Lung (tissue), 12 donors: Measurements from ENCODE around the gene TWIST2. TPM values are rescaled to one million over a fixed set of nuclear protein-coding genes. Genes with fewer than 3 reads are reported as not detected.

Experiments
- ATAC-seq: fragments of 200-7000 bp; cut with Tn5 transposase; one replicate; pipeline ENCODE4 v1.9.1; 2020; ENCODE audit warnings: moderate number of reproducible peaks; ENCODE audit not compliant: insufficient read depth, low FRiP score
- DNase-seq, 3 donors: peaks; one replicate each; pipeline ENCODE4 v3.0.0-alpha.2; 2013 to 2017
- H3K27ac ChIP-seq, 2 donors: one replicate each; pipeline ENCODE4 v1.5.1; 2013; ENCODE audit warnings: mild to moderate bottlenecking in 2 of 2, moderate library complexity in 2 of 2, control low read depth in 1 of 2, inconsistent platforms in 1 of 2, low read depth in 1 of 2, low read length in 1 of 2
- H3K27me3 ChIP-seq, 3 donors: one replicate each; pipeline ENCODE4 v1.5.1; 2013; ENCODE audit warnings: low read length in 2 of 3; ENCODE audit not compliant: control insufficient read depth in 3 of 3, insufficient read depth in 3 of 3
- H3K36me3 ChIP-seq, 4 donors: one replicate each; pipeline ENCODE4 v1.5.1; 2013; ENCODE audit warnings: low read length in 4 of 4, mild to moderate bottlenecking in 1 of 4, moderate library complexity in 1 of 4; ENCODE audit not compliant: control insufficient read depth in 4 of 4, insufficient read depth in 4 of 4
- H3K4me1 ChIP-seq, 5 donors: one replicate each; pipeline ENCODE4 v1.5.1; 2013; ENCODE audit warnings: low read length in 5 of 5, mild to moderate bottlenecking in 2 of 5, moderate library complexity in 1 of 5; ENCODE audit not compliant: control insufficient read depth in 5 of 5, insufficient read depth in 5 of 5
- H3K4me3 ChIP-seq: one replicate; pipeline ENCODE4 v1.5.1; 2013; ENCODE audit warnings: mild to moderate bottlenecking, control low read depth, moderate library complexity
- H3K9ac ChIP-seq, 2 donors: one replicate each; pipeline ENCODE4 v1.5.1; 2013; ENCODE audit warnings: low read length in 2 of 2, control low read depth in 1 of 2; ENCODE audit not compliant: insufficient read depth in 1 of 2
- H3K9me3 ChIP-seq, 4 donors: one replicate each; pipeline ENCODE4 v1.5.1; 2013; ENCODE audit warnings: low read length in 3 of 4, mild to moderate bottlenecking in 1 of 4, moderate library complexity in 1 of 4; ENCODE audit not compliant: control insufficient read depth in 4 of 4, insufficient read depth in 3 of 4
- WGBS, 2 donors: extraction: QIAGEN DNeasy Blood & Tissue Kit; methylation state at CpG; one replicate each; pipeline ENCODE4 v1.1.7; 2013; 5-methylcytosine and 5-hydroxymethylcytosine counted together
- polyA plus RNA-seq, 2 donors: library from polyadenylated mRNA; stranded (reverse); fragments of 200-250 nt; gene quantifications; one replicate each; pipeline ENCODE4 v1.2.1, GENCODE V29; 2013
- total RNA-seq, 2 donors: library from RNA; depleted of rRNA in 1 of 2; stranded (reverse); fragments of >200 nt in 1 of 2; gene quantifications; one replicate each; pipeline ENCODE4 v1.2.1, GENCODE V29; 2014 to 2021
- TF ChIP-seq, protein P1 (sequence below): IDR thresholded peaks from 2 replicates; pipeline ENCODE4 v1.5.1; 2012; ENCODE audit warnings: mild to moderate bottlenecking; ENCODE audit errors: control extremely low read depth, extremely low read depth
- donor health status: control.
- donor health status: control.
- donor health status: Bipolar disorder and iron deficiency.
- donor health status: healthy.
- donor health status: DM: yes; HTN: yes; CAD: no.

Gene TWIST2
- total and polyA plus RNA-seq, 4 donors = 10.1 to 14.8 (median 11.7) TPM

DNA sequence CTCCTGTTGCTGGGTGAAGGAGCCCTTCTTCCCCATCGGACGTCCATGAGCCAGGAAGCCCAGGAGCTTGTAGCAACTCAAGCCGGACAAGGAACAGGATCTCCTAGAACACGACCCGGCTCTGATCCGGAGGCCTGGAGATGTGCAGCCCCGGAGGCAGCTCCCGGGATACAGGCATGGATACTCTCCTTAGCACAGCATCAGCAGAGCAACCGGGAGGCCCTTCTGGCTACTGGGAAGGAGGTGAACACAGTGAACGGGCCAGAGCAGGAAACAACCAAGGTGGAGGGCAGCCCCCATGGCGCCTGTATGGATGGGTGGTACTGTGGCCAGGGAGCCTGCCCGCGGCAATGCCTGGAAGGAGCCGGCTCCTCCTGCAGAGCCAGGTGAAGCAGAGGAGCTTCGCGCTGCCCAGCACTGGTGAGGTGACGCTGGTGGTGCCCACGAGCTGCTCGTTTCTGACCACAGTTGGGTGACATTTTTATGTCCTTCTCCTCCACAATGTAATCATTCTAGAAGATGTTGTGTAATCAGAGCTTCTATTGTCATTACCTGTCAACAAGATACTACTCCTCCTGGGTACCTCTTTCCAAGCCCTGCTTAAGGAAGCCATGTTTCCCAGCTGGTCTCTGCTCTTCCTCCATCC is 94.3 kb downstream of the TWIST2 start:
- ATAC-seq (no peak), DNase-seq (no peak)
- Histone ChIP-seq H3K9ac (no peak overlapping the region), H3K4me1 (peaks cover 0 to 6% (median 0%) of the 10 kb centered on the region in 5 donors), H3K9me3 (no peaks in the 10 kb centered on the region), H3K36me3 (no peaks in the 10 kb centered on the region), H3K27ac (no peak overlapping the region), H3K4me3 (no peak overlapping the region), H3K27me3 (no peaks in the 10 kb centered on the region)
- TF ChIP-seq, protein P1, sequence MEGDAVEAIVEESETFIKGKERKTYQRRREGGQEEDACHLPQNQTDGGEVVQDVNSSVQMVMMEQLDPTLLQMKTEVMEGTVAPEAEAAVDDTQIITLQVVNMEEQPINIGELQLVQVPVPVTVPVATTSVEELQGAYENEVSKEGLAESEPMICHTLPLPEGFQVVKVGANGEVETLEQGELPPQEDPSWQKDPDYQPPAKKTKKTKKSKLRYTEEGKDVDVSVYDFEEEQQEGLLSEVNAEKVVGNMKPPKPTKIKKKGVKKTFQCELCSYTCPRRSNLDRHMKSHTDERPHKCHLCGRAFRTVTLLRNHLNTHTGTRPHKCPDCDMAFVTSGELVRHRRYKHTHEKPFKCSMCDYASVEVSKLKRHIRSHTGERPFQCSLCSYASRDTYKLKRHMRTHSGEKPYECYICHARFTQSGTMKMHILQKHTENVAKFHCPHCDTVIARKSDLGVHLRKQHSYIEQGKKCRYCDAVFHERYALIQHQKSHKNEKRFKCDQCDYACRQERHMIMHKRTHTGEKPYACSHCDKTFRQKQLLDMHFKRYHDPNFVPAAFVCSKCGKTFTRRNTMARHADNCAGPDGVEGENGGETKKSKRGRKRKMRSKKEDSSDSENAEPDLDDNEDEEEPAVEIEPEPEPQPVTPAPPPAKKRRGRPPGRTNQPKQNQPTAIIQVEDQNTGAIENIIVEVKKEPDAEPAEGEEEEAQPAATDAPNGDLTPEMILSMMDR = no peak
- 88 to 91% methylated on average over 19 of the region's 19 CpGs for WGBS, 2 donors

- no peak for DNase-seq
- Histone ChIP-seq H3K27ac (no peak overlapping the region), H3K9me3 (no peaks in the 10 kb centered on the region), H3K9ac (no peak overlapping the region), H3K4me1 (peaks cover 0 to 6% (median 0%) of the 10 kb centered on the region in 5 donors), H3K4me3 (no peak overlapping the region), H3K36me3 (no peaks in the 10 kb centered on the region), H3K27me3 (no peaks in the 10 kb centered on the region)
- TF ChIP-seq, protein P1 = no peak
- 59 to 79% methylated on average over 13 of the region's 13 CpGs for WGBS, 2 donors
- ATAC-seq = no peak
Observed at GRCh38 chr2:238942726-238943300, 94.9 kb downstream of the TWIST2 start.

GRCh38 chr2:238943338-238944067 is 95.6 kb downstream of the TWIST2 start:
- ATAC-seq (no peak), DNase-seq (no peak)
- Histone ChIP-seq H3K27me3 (peaks cover 0 to 4% (median 0%) of the 10 kb centered on the region in 3 donors), H3K4me1 (peaks cover 0 to 6% (median 0%) of the 10 kb centered on the region in 5 donors), H3K4me3 (no peak overlapping the region), H3K27ac (no peak overlapping the region), H3K9ac (no peak overlapping the region), H3K36me3 (no peaks in the 10 kb centered on the region), H3K9me3 (no peaks in the 10 kb centered on the region)
- WGBS, 2 donors = 80 to 88% methylated on average over 14 of the region's 14 CpGs
- TF ChIP-seq, protein P1 = no peak
